HTERT RPE-1 (cell line): ENCODE measurements around the gene PTTG1.

Experiments used
- in situ Hi-C: fragments of 300-500 bp; cut with MboI; formaldehyde crosslinking; loops from 4 replicates; pipeline ENCODE4 v1.14.3; 2020; ENCODE audit warnings: low sequenced_read_pairs

Gene PTTG1

DNA sequence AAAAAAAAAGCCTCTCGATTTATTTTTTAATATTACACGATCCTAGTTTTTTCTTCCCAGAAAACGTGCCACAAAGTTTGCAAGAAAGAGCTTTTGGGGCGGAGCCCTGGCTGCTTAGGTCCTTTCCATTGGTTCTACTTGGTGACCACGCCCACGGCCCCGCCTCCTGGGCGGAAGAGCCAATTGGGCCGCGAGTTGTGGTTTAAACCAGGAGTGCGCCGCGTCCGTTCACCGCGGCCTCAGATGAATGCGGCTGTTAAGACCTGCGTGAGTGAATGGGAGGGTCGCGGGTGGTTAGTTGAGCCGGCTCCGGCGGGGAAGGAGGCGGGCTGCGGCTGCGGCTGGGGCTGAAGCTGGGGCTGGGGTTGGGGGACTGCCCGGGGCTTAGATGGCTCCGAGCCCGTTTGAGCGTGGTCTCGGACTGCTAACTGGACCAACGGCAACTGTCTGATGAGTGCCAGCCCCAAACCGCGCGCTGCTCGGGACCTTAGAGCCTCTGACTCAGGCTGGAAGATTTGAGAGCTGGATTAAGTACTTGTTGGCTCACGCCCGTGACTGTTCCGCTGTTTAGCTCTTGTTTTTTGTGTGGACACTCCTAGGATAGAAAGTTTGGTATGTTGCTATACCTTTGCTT lies at the start of gene PTTG1:
Gene PTTG1 (plus strand): TSS at position 231 of the 634 bp plus-strand sequence. CDS start 458 bp downstream, outside the sequence.
- in situ Hi-C loops: no loop called here

DNA sequence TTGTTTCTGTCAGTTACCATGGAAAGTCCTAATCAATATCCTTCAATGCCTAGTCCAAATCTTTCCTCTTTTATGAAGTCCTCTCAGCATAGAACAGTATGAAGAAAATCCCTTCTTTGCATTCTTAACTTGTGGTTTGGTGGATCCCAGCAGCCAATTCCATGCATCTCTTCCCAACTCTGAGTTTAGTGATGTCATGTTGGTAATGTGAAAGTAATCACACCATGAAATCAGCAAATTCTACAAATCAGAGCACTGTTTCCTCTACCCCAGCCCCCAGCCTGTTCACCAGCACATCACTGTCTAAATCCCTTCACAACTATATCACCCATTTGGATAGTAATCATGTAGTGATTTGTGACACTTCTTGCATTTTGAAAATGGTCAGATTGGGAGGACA lies 46.5 kb upstream of the PTTG1 start:
- in situ Hi-C loops: no loop called here

DNA sequence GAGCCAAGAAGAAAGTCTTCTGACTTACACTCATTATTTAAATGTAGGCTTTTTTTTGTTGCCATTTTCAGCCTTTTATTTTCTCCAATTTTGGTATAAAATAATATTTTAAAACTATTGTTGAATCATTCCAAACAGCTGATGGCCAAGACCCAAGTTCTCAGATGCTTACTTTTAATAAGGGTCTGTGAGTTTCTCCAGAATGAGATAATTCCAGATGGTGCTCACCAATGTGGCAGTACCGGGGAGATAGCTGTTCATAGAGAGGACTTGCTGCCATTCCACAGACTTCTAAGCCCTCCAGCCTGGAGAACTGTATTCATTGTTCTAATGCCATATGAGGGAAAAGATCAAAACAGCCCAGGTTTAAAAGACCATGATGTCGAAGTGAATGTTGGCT lies 46.0 kb upstream of the PTTG1 start:
- in situ Hi-C loops: no loop called here

DNA sequence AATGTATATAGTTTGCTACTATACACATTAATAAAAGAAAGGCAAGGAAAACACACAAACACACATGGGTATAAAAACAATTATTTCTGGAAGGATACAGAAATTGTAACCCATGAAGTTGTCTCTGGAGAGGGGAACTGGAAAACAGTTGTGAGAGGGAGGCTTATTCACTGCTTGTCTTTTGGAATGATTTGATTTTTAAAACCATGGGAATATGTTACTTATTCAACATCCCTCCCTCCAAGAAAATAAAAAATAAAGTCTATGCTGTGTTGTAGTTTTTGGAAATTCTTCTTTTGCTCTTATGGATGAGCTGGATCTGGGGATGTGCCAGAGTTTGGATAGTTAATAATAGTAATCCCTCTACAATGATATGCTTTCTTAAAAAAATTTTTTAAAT lies 45.2 kb upstream of the PTTG1 start:
- in situ Hi-C loops: no loop called here

DNA sequence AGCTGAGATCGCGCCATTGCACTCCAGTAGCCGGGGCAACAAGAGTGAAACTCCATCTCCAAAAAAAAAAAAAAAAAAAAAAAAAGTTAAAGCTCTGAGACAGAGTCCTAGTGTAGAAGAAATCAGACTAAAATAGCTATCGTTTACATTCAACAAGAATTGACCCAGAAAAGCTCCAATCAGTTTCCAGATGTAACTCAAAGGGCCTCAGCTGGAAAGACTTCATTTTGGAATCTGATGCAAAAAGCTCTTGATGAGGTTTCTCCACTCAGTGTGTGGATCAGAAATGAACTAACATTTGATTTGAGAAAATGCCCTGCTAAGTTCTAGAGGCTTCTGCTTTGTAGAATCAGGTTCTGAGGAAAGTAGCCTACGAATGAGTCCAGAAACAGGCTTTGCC lies 44.0 kb upstream of the PTTG1 start:
- in situ Hi-C loops: no loop called here

DNA sequence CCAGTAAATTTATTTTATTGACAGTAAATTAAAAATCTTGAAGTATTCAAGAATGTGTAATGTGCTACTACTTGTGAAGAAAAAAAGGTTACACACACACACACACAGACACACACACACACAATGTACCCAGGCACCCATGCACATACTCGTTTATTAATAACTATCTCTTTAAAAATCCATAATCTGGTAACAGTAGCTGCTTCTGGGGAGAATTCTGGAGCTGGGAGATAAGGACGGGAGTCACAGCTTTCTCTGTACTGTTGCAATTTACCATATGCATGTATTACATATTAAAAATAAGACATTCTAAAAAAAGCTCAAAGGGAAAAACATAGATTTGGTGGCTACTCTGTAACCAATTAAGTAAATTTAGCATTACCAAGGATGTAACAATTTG lies 43.3 kb upstream of the PTTG1 start:
- in situ Hi-C loops: no loop called here

DNA sequence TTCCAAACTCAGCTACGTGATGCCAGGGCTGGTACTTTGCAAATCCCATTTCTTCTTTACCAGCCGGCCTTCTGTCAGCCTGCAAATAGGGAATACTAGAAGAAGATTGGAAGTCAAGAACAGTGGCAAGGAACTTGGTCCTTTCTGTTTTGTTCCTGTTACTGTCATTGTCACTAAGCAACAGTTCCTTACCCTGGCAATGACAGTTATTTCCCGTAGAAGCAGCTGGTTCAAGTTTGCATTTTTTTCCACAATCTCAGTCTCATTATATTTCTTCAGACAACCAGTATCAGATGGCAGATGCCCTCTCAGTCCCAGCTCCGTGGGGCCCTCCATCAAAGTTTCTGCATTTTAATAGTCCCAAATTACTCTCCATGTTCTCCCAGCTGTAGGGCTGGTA lies 42.1 kb upstream of the PTTG1 start:
- in situ Hi-C loops: no loop called here

DNA sequence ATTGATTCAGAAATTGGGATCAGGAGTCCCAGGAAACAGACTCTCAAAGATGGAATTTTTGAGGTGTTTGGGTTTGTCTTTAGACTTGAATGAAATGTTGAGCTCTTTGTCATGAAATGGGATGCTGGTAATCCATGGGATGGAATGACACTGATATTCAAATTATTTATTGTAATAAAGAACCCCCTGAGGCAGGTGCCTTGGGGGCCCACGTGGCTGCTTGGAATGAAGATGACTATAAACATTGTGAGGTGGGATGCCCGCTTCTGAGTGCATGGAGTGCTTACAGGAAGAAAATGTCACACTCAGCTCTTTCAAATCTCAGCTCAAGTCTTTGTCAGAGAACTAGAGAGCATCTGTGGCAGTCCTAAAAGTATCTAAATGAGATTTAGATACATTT lies 41.6 kb upstream of the PTTG1 start:
- in situ Hi-C loops: no loop called here

DNA sequence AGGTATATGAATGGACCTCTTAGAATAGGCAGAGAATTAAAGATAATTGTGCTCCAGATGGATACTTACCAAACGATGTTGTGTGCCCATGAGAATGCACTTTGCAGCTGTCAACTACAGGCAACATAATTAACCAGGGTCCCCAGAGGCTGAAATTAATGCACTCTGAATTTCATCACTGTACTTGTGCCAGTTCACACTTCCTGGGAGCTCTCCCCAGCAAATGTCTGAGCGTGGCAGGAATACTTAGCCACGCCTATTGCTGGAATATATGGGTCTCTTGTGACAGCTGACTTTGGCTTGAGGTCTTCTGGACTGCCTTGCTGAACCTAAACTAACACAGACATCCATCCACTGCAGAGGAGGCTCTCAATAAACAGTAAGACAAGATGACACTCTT lies 39.3 kb upstream of the PTTG1 start:
- in situ Hi-C loops: no loop called here

DNA sequence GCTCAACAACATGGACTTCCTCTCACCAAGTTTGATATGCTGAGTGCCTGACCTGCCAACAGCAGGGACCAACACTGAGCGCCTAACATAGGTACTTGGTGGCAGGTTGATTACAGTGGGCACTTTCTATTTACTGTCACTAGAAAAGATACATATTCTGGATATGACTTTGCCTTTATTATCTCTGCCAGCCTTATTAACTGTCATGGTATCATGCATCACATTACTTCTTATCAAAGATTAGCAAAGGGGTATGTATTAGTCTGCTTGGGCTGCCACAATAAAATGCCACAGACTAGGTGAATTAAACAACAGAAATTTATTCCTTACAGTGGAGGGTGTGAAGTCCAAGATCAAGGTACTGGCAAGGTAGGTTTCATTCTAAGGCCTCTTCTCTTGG lies 37.0 kb upstream of the PTTG1 start:
- in situ Hi-C loops: no loop called here

DNA sequence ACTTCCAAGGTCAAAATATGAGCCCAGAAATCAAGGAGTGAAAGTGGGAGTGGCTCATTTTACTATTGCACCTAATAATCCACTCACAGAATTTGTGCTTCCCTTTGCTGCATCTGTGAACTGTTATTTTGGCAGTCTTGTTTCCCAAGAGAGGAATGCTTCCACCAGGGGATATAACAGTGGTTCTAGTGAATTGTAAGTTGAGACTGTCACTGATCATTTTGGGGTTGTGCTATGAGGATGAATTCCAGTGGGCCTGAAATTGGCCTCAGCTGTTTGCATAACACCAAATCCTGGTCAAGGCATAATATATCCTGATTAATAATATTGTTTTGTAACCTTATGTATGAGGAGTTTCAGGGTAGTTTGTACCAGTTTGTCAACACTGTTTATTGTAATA lies 36.2 kb upstream of the PTTG1 start:
- in situ Hi-C loops: no loop called here

DNA sequence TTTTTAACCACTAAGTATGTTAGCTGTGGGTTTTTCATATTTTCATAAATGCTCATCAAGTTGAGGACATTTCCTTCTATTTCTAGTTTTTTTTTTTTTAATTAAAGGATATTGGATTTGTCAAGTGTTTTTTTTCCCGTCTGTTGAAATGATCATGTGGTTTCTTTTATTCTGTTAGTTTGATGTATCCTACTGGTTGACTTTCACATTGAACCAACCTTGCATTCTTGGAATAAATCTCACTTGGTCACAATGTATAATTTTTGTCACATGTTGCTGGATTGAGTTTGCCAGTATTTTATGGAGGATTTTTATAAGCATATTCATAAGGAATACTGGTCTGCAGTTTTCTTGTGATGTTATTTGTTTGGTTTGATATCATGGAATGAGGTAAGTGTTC lies 34.2 kb upstream of the PTTG1 start:
- in situ Hi-C loops: no loop called here

DNA sequence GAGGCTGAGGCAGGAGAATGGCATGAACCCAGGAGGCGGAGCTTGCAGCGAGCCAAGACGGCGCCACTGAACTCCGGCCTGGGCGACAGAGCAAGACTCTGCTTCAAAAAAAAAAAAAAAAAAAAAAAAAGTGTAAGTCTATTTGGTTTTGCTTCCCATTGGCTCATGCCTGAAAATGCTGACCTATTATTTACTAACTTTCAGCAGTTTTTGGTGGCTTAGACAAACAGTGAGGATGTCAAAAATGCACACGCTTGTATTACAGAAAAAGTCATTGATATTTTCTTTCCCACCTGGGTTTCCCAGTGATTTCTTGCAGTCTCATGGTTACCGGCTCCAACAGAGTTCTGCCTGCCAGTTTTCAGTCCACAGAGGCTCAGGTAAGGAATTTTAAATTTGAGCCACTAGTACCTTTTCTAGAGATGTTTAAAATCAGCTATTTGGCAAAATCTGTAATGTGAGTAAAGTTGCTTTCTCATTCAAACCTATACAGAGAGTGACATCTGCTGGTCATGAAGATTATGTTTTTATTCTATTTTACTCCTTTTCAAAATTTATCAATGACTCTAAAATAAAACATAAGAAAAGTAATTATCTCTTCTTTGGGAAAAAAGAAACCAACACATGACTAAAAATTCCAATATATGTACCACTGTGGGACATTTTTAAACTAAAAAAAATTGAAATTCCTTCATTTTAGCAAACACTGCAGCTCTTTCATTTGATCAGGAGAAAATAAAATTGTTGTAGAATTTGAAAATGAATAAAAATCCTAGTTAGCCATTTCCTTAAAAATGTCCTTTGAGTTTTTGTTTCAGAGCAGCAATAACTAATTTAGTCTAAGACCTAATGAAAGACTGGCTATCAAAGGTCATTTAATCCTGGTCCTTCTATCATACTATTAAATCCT lies 30.6 kb upstream of the PTTG1 start:
- in situ Hi-C loops: no loop called here

DNA sequence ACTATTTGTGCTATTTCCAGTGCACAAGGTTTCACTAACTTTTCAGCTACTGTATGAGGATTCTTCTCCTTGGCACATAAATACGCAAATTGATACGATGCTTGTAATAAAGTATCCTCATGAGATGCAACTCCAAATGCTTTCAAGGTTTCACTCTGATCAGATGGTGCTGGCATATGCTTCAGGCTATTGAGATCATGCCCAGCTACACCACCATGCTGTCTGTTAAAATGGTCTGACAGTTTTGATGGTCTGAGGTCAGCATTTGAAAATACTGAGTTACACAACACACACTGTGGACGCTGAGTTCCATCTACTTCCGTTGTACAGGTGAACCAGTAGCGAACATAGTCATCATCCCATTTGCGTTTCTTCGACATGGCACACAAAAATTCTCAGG lies 26.5 kb upstream of the PTTG1 start:
- in situ Hi-C loops: no loop called here

DNA sequence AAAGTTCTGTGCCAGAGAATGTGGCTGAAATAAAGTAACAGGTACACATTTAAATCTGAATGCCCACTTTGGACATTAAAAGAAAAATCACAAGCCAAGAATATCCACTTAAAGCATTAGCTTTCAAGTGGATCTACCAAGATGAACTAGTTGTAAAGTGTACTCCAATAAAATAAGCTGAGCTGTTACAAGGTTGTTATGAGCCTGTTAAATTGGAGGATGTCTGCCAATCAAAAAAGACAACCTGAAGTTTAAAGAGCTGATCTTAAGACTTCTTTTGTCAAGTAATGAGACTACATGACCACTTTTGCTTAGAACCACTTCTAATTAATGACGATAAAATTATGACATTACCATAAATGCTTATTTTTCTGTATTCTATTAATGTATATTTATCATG lies 24.2 kb upstream of the PTTG1 start:
- in situ Hi-C loops: no loop called here

DNA sequence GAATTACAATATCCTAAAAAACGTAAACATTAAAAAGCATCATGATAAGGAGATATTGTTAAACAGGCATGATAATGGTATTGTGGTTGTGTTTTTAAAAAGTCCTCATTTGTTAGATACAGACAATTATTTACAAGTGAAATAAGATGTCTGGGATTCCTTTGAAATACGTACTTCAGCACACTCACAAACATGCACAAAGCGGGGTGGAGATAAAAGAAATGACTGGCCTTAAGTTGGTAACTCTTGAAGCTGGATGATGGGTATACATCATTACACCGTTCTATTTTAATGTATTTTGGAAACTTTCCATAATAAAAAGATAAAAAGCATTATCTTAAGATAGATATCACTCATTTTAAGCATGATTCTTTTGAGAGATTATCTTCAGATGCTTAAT lies 22.8 kb upstream of the PTTG1 start:
- in situ Hi-C loops: no loop called here

DNA sequence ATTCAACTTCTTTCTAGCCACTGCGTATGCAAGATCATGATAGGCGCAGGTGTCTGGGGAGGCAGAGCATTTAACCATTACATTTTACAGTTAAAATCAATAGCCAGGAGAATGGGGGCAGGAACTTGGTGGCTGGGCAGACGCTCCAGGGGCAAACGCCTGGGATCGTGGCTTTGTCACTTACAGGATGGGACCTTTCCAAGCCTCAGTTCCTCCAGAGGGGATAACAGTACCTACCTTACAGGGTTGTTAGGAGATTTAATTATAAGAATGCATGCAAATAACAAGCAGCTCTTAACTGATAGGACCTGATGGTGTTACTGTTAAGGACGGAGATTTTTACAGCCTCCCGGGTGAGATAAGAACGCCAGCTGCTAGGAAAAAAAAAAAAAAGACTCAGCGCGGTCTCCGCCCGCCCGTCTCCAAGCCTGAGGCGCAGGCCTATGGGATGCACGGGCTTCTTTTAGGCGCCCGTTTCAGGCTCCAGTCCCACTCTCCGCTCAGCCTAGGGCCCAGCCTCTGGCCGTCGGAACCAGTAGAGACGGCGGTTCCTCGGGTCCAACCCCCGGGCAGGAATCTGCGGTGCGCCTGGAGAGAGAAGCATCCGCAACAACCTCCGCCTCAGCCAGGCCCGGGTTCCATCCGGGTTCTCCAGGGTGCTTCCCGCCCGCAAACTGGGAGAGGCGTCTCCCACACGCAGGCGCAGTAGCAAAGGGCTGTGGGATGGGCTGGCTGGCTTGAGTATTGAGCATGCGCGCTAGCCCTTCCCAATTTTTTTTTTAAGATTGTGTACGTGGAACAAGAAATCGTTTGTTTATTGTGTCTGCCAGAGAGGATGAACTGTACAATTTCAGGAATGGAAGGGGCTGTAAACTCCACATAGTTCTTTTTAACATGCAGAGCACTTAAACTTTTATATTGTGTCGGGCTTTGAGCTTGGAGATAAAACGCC lies 22.0 kb upstream of the PTTG1 start, which contains the start of gene FAM200C:
Gene FAM200C (minus strand): TSS at position 653 of the 952 bp plus-strand sequence. CDS start 4,564 bp downstream, outside the sequence.
- in situ Hi-C loops: no loop called here

DNA sequence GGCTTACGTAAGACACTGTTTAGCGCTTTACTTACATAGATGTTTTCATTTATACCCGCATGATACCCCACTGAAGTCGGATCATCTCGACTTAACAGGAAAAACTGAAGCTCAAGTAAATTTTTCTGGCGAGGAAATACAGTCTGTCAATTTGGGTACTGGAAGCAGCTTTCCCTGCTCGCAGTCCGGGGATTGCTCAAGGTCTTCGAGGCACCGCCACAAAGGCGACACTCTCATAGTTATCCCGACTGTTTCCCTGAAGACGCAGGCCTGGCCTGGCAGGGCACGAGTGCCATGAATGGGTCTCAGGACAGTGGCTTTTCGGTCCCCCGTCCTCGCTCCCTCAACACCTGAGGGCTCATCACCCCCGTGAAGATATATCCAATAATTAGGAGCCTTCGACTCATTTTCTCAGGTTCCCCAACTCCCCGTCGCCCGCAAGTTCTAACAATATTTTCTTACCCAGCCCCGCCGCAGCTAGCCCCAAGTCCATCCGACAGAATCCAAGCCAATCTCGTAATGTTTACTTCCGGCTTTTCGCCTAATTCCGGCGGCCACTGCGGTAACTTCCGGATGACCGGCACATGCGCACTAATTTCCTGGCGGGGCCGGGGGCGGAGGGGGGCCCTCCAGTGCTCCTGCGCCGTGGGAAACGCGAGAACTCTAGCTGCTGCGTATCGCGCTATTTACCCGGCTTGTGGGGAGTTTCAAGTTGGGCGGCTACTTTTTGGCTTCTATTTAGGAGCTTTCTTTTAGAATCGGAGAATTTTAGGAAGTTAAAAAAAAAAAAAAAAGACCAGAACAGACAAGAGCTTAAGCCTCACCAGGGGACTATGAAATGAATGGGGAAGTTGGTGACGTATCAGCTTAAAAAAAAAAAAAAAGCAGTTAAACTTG lies 2.8 kb upstream of the PTTG1 start, which contains the start of gene SLU7:
Gene SLU7 (minus strand): TSS at position 521 of the 897 bp plus-strand sequence. CDS start 3,787 bp downstream, outside the sequence.
- in situ Hi-C loops: no loop called here

DNA sequence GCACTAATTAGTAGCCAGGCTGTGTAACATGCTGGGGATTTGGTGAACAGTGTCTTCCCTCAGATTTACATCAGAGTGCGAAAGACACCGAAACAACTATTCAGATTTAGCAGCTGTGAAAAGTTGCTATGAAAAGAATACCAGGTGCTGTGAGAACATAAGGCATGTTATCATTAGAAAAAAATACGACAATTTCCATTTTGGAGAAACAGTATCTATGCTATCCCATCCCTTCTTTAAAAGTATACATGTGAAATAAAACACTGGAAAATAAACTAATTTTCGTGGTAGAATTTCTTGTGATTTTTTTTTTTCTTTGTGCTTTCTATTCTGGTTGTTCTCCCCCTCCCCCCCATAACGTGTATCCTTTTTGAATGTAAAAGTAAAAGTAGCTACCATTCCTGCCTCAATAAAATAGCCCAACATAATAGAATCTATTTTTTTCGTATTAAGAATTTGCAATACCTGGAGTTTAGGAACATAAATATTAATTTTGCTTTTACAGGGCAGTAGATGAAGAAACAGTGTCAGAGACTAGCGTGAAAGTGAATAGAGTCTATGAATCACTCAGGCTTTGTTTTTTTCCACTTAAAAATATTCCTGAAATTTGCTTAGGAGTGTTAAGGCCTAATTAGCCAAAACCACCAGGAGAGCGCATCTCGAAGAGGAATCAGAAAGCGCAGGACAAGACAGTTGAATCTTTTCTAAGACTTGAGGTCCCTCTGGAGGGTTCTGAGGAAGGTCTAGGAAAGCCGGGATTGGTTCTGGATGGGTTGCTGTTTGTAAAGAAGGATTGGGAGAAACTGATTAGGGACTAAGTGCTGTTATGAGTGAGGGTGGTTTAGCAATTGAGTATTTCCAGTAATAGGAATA lies 2.0 kb upstream of the PTTG1 start:
- in situ Hi-C loops: no loop called here
